ENCODE results near the gene DGKD. TPM values are rescaled to one million over a fixed set of nuclear protein-coding genes. Genes with fewer than 3 reads are reported as not detected.

Gene DGKD
- total RNA-seq, 1 donor from 2014 or later: 188 TPM

GRCh38 chr2:233448220-233448559 is 93.9 kb downstream of the DGKD start:
- CTCF ChIA-PET: interaction anchor here (1.2 to 7.0 kb wide), 2 partner anchors 43 to 264 kb away, joined by 3 to 210 read pairs; partner anchors contain the start of gene UGT1A5
- POLR2A ChIA-PET: interaction anchor here (0.6 to 0.9 kb wide), 2 partner anchors 29 to 118 kb away, joined by 3 read pairs; no protein-coding TSS in a partner anchor
- Mint-ChIP-seq H3K27me3 (no peaks in the 10 kb centered on the region), H3K9me3 (no peaks in the 10 kb centered on the region), H3K27ac (no peak overlapping the region), H3K36me3 (ENCODE audit: low read depth) (peaks cover 92% of the 10 kb centered on the region), H3K4me1 (peaks cover 4% of the 10 kb centered on the region), H3K4me3 (no peak overlapping the region)
- ATAC-seq (ENCODE audit: low read depth): no peak
- TF ChIP-seq, protein P1, sequence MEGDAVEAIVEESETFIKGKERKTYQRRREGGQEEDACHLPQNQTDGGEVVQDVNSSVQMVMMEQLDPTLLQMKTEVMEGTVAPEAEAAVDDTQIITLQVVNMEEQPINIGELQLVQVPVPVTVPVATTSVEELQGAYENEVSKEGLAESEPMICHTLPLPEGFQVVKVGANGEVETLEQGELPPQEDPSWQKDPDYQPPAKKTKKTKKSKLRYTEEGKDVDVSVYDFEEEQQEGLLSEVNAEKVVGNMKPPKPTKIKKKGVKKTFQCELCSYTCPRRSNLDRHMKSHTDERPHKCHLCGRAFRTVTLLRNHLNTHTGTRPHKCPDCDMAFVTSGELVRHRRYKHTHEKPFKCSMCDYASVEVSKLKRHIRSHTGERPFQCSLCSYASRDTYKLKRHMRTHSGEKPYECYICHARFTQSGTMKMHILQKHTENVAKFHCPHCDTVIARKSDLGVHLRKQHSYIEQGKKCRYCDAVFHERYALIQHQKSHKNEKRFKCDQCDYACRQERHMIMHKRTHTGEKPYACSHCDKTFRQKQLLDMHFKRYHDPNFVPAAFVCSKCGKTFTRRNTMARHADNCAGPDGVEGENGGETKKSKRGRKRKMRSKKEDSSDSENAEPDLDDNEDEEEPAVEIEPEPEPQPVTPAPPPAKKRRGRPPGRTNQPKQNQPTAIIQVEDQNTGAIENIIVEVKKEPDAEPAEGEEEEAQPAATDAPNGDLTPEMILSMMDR (IDR thresholded peaks at IDR 0.05): no peak
- DNase-seq: no peak
- intact Hi-C loops (cut with micrococcal nuclease): no loop called here

DNA sequence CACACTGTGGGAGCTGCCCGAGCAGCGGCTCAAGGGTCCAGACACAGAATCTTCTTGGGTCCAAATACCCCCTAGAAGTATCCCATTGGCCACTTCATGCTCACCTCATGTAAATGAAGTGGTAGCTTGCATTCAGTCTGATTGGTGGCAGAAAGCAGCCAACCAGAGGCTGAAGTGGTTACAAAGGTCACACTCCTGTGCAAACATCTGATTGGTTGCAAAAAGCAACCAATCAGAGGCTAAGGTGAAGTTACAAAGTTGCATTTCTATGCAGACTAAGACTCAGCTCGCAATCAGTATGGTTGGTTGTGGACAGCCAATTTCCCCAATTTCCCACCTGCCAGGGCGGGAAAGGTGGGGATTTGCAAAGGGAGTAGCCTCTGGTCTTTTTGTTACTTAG is 94.3 kb downstream of the DGKD start:
- ATAC-seq (ENCODE audit: low read depth) (no peak), DNase-seq (no peak)
- POLR2A ChIA-PET: interaction anchor here (0.9 kb wide), 1 partner anchor 30 kb away, joined by 3 read pairs; no protein-coding TSS in a partner anchor
- Mint-ChIP-seq H3K27me3 (no peaks in the 10 kb centered on the region), H3K4me3 (no peak overlapping the region), H3K4me1 (no peaks in the 10 kb centered on the region), H3K9me3 (no peaks in the 10 kb centered on the region), H3K36me3 (ENCODE audit: low read depth) (peaks cover 92% of the 10 kb centered on the region), H3K27ac (no peak overlapping the region)
- TF ChIP-seq, protein P1 (IDR thresholded peaks at IDR 0.05): no peak
- CTCF ChIA-PET: interaction anchor here (1.2 kb wide), 1 partner anchor 264 kb away, joined by 3 read pairs; the partner anchor contains the start of gene UGT1A5
- intact Hi-C loops (cut with micrococcal nuclease): no loop called here

DNA sequence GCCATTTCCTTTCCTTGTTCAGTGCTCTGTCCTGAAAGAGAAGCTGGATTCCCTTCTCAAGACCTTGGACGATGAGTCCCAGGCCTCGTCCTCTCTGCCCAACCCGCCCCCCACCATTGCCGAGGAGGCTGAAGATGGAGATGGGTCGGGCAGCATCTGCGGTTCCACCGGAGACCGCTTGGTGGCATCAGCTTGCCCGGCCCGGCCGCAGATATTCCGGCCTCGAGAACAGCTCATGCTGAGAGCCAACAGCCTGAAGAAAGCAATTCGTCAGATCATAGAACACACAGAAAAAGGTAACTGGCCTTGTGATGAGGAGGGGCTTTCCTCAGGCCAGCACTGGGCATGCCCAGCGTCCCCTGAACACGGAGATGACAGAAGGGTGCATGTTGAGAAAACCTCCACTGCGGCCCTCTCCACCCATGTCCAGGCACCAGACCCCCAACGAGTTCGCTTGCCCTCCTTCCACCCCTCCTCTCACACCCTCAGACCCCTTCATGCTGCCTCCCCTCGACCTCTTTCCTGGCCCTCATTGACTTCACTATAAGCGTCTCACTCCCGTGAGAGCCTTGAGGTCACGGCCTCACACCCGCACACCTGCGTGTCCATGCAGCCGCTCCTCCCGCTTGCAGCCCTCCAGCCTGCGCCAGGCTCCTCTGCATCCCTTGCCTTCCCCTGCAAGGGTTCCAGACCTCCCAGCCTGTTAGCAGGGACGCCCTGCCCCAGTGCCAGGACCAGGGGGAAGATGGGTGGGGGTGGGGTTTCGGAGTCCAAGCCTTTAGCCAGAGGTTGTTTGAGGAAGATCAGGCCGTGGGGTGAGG is 95.0 kb downstream of the DGKD start:
- intact Hi-C loops (cut with micrococcal nuclease): no loop called here
- H3K4me3 Mint-ChIP-seq: no peak overlapping the region
- peaks cover 93% of the 10 kb centered on the region for H3K36me3 Mint-ChIP-seq (ENCODE audit: low read depth)

DNA sequence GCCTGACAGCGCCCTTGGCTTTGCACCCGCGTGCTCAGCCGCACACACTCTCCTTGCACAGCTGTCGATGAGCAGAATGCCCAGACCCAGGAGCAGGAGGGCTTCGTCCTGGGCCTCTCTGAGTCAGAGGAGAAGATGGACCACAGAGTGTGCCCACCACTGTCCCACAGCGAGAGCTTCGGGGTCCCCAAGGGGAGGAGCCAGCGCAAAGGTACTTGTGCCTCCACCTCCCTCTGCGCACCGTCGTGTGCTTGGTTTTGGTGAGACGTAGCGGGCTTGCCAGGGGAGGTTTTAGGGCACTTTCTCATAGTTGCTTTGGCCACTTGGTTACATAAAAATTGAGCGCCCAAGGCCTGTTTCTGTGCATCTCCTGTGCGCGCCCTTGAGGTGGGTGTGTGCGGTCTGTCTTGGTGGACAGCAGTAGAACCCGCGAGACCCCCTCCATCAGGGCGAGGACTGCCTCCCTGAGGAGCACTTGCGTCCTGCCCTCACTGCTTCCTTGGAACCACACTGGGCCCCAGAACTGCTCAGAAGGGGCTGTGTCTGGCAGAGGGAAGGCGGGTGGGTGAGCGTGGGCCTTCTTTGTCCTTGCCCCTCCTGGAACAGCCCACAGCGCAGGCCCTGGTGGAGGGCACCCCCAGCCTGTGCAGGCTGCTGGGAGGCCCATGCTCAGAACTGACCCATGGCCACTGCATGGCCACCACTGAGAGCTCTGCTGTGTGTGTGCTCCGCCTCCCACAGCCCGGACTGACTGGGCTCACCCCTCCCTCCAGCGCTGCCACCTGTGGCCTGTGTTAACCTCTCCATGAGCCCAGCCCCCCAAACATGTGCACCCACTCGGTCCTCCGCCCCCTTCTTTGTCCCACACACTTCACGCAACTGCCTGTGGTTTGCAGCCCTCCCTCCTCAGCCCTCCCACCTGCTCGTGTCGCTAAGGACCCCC is 95.9 kb downstream of the DGKD start:
- CTCF ChIA-PET: no interaction called here
- ATAC-seq (ENCODE audit: low read depth): no peak
- Mint-ChIP-seq H3K36me3 (ENCODE audit: low read depth) (peaks cover 93% of the 10 kb centered on the region), H3K4me1 (no peaks in the 10 kb centered on the region), H3K9me3 (no peaks in the 10 kb centered on the region), H3K4me3 (no peak overlapping the region), H3K27ac (no peak overlapping the region), H3K27me3 (no peaks in the 10 kb centered on the region)
- TF ChIP-seq, protein P1 (IDR thresholded peaks at IDR 0.05): no peak
- intact Hi-C loops (cut with micrococcal nuclease): no loop called here
- no peak for DNase-seq
- POLR2A ChIA-PET: no interaction called here

More for the DNA sequence above, 95.0 kb downstream of the DGKD start:
- ATAC-seq (ENCODE audit: low read depth) (no peak), DNase-seq (no peak)
- no peaks in the 10 kb centered on the region for H3K9me3 Mint-ChIP-seq
- H3K27ac Mint-ChIP-seq: no peak overlapping the region
- ChIA-PET CTCF (interaction anchor here (1.2 kb wide), 1 partner anchor 263 kb away, joined by 3 read pairs; the partner anchor contains the start of gene UGT1A5), POLR2A (no interaction called here)
- TF ChIP-seq, protein P1 (IDR thresholded peaks at IDR 0.05): no peak
- H3K4me1 Mint-ChIP-seq: no peaks in the 10 kb centered on the region
- H3K27me3 Mint-ChIP-seq: no peaks in the 10 kb centered on the region
